Measurements from ENCODE around the gene CTH. TPM values are rescaled to one million over a fixed set of nuclear protein-coding genes. Genes with fewer than 3 reads are reported as not detected.

CTH gene
- total RNA-seq, 1 experiment from 2014 or later: 23.5 TPM

GRCh38 chr1:70462611-70463010 is 51.5 kb downstream of the CTH start:
- intact Hi-C loops (cut with micrococcal nuclease; ENCODE audit: unreplicated experiment): no loop called here
- ChIA-PET POLR2A (ENCODE audit: low non-redundant PET) (interaction anchor here (0.7 kb wide), 1 partner anchor 470 kb away, joined by 3 read pairs; no protein-coding TSS in a partner anchor), CTCF (no interaction called here)
- no peaks in the 10 kb centered on the region for H3K27me3 ChIP-seq (replicated peaks; ENCODE audit: insufficient read depth, low read depth, low read length, poor library complexity)
- no peak overlapping the region for H3K4me3 ChIP-seq (ENCODE audit: low read depth, low read length, poor library complexity, severe bottlenecking)
- H3K4me1 ChIP-seq (ENCODE audit: insufficient read depth, low read length, poor library complexity, severe bottlenecking): peaks cover 24% of the 10 kb centered on the region
- H3K27ac ChIP-seq (ENCODE audit: low read depth, low read length, poor library complexity, severe bottlenecking): no peak overlapping the region
- DNase-seq (ENCODE audit: low spot score): peak; percentile 59
- TF ChIP-seq EZH2 (IDR thresholded peaks at IDR 0.05; ENCODE audit: borderline replicate concordance, low read depth, low read length, poor library complexity, severe bottlenecking): no peak
- no peak for TF ChIP-seq CTCF (conservative IDR thresholded peaks at IDR 0.05; ENCODE audit: low read depth, low read length)
- no TSS peak for BruUV-seq (replicated peaks)
- H3K36me3 ChIP-seq (ENCODE audit: insufficient read depth, low read length, poor library complexity, severe bottlenecking): no peaks in the 10 kb centered on the region
- H3K9me3 ChIP-seq (ENCODE audit: low read depth, low read length, poor library complexity, severe bottlenecking): no peaks in the 10 kb centered on the region

- intact Hi-C loops (cut with micrococcal nuclease; ENCODE audit: unreplicated experiment): no loop called here
- CTCF ChIA-PET: no interaction called here
- no TSS peak for BruUV-seq (replicated peaks)
- H3K36me3 ChIP-seq (ENCODE audit: insufficient read depth, low read length, poor library complexity, severe bottlenecking): no peaks in the 10 kb centered on the region
- H3K9me3 ChIP-seq (ENCODE audit: low read depth, low read length, poor library complexity, severe bottlenecking): no peaks in the 10 kb centered on the region
- no peak for DNase-seq (ENCODE audit: low spot score)
- POLR2A ChIA-PET (ENCODE audit: low non-redundant PET): no interaction called here
- no peak overlapping the region for H3K4me3 ChIP-seq (ENCODE audit: low read depth, low read length, poor library complexity, severe bottlenecking)
- TF ChIP-seq EZH2 (IDR thresholded peaks at IDR 0.05; ENCODE audit: borderline replicate concordance, low read depth, low read length, poor library complexity, severe bottlenecking) (no peak), CTCF (conservative IDR thresholded peaks at IDR 0.05; ENCODE audit: low read depth, low read length) (no peak)
- H3K27ac ChIP-seq (ENCODE audit: low read depth, low read length, poor library complexity, severe bottlenecking): no peak overlapping the region
- H3K4me1 ChIP-seq (ENCODE audit: insufficient read depth, low read length, poor library complexity, severe bottlenecking): peaks cover 14% of the 10 kb centered on the region
- H3K27me3 ChIP-seq (replicated peaks; ENCODE audit: insufficient read depth, low read depth, low read length, poor library complexity): no peaks in the 10 kb centered on the region
These were observed 54.8 kb downstream of the CTH start for GRCh38 chr1:70465911-70466310.

- DNase-seq (ENCODE audit: low spot score): no peak
- peaks cover 6% of the 10 kb centered on the region for H3K4me1 ChIP-seq (ENCODE audit: insufficient read depth, low read length, poor library complexity, severe bottlenecking)
- POLR2A ChIA-PET (ENCODE audit: low non-redundant PET): no interaction called here
These were observed 56.5 kb downstream of the CTH start for GRCh38 chr1:70467531-70467930.

More at GRCh38 chr1:70467531-70467930, 56.5 kb downstream of the CTH start:
- CTCF ChIA-PET: no interaction called here
- no peak overlapping the region for H3K4me3 ChIP-seq (ENCODE audit: low read depth, low read length, poor library complexity, severe bottlenecking)
- no TSS peak for BruUV-seq (replicated peaks)
- intact Hi-C loops (cut with micrococcal nuclease; ENCODE audit: unreplicated experiment): no loop called here
- TF ChIP-seq CTCF (conservative IDR thresholded peaks at IDR 0.05; ENCODE audit: low read depth, low read length) (no peak), EZH2 (IDR thresholded peaks at IDR 0.05; ENCODE audit: borderline replicate concordance, low read depth, low read length, poor library complexity, severe bottlenecking) (no peak)
- H3K36me3 ChIP-seq (ENCODE audit: insufficient read depth, low read length, poor library complexity, severe bottlenecking): no peaks in the 10 kb centered on the region
- no peaks in the 10 kb centered on the region for H3K27me3 ChIP-seq (replicated peaks; ENCODE audit: insufficient read depth, low read depth, low read length, poor library complexity)
- no peaks in the 10 kb centered on the region for H3K9me3 ChIP-seq (ENCODE audit: low read depth, low read length, poor library complexity, severe bottlenecking)
- no peak overlapping the region for H3K27ac ChIP-seq (ENCODE audit: low read depth, low read length, poor library complexity, severe bottlenecking)
